IPS DF 6.9 (cell line): ENCODE results near the gene TMCC1.
"Not testable (repeated sequence)": the region's sequence is repeated elsewhere in the genome, so short reads cannot be mapped to it uniquely, and the experiment has no call there.

Experiments
- DNase-seq: peaks from one replicate; pipeline ENCODE4 v3.0.0-alpha.2; 2013; ENCODE audit warnings: low read depth, low spot score
- H3K27ac ChIP-seq: one replicate; pipeline ENCODE4 v1.5.1; 2013; ENCODE audit warnings: low read length, control low read depth
- H3K27me3 ChIP-seq: 2 replicates; pipeline ENCODE4 v1.6.1; 2013; ENCODE audit warnings: mild to moderate bottlenecking, low read length; ENCODE audit not compliant: control insufficient read depth, insufficient read depth
- H3K36me3 ChIP-seq: 2 replicates; pipeline ENCODE4 v1.6.1; 2013; ENCODE audit warnings: low read length; ENCODE audit not compliant: control insufficient read depth, insufficient read depth
- H3K4me1 ChIP-seq: 2 replicates; pipeline ENCODE4 v1.6.1; 2013; ENCODE audit warnings: low read length; ENCODE audit not compliant: control insufficient read depth, insufficient read depth
- H3K4me3 ChIP-seq: 2 replicates; pipeline ENCODE4 v1.5.1; 2013; ENCODE audit warnings: mild to moderate bottlenecking, low read length
- H3K9me3 ChIP-seq: 2 replicates; pipeline ENCODE4 v1.6.1; 2013; ENCODE audit warnings: low read length, inconsistent platforms; ENCODE audit not compliant: control insufficient read depth, insufficient read depth
- WGBS: extraction: QIAGEN DNeasy Blood & Tissue Kit; methylation state at CpG from one replicate; pipeline ENCODE4 v1.1.7; 2013; ENCODE audit warnings: mixed read lengths, missing lambda C conversion rate; ENCODE audit not compliant: insufficient read length, insufficient coverage; 5-methylcytosine and 5-hydroxymethylcytosine counted together

The TMCC1 gene

GRCh38 chr3:129892857-129893580, 492 bp downstream of the TMCC1 start:
- Histone ChIP-seq H3K9me3 (no peaks in the 10 kb centered on the region), H3K36me3 (no peaks in the 10 kb centered on the region), H3K27ac (no peak overlapping the region), H3K4me3 (peak overlapping the region; percentile 94), H3K27me3 (no peaks in the 10 kb centered on the region), H3K4me1 (no peaks in the 10 kb centered on the region)
- no CpG with 5 or more reads among the region's 62 CpGs for WGBS
- no peak for DNase-seq

- no peaks in the 10 kb centered on the region for H3K36me3 ChIP-seq
- no peak for DNase-seq
- no peaks in the 10 kb centered on the region for H3K27me3 ChIP-seq
- no peaks in the 10 kb centered on the region for H3K9me3 ChIP-seq
- H3K4me1 ChIP-seq, result no peaks in the 10 kb centered on the region
- no peak overlapping the region for H3K27ac ChIP-seq
- peak overlapping the region; percentile 94; the same call in 1 of the 2 replicates for H3K4me3 ChIP-seq
- WGBS, result no CpG with 5 or more reads among the region's 13 CpGs
Observed at GRCh38 chr3:129892486-129892856, 1.0 kb downstream of the TMCC1 start.

GRCh38 chr3:129890891-129891290, 2.6 kb downstream of the TMCC1 start:
- Histone ChIP-seq H3K4me1 (no peaks in the 10 kb centered on the region), H3K36me3 (no peaks in the 10 kb centered on the region), H3K9me3 (no peaks in the 10 kb centered on the region), H3K27me3 (no peaks in the 10 kb centered on the region), H3K27ac (no peak overlapping the region), H3K4me3 (no peak overlapping the region)
- whole genome bisulfite sequencing, result no CpG with 5 or more reads among the region's 2 CpGs
- DNase-seq, result no peak

- Histone ChIP-seq H3K4me1 (no peaks in the 10 kb centered on the region), H3K4me3 (no peak overlapping the region), H3K36me3 (no peaks in the 10 kb centered on the region), H3K27me3 (no peaks in the 10 kb centered on the region), H3K27ac (no peak overlapping the region), H3K9me3 (no peaks in the 10 kb centered on the region)
- WGBS, result no CpG with 5 or more reads among the region's 2 CpGs
- no peak for DNase-seq
Observed at GRCh38 chr3:129890125-129890524, 3.4 kb downstream of the TMCC1 start.

GRCh38 chr3:129888771-129889170, 4.7 kb downstream of the TMCC1 start:
- Histone ChIP-seq H3K36me3 (no peaks in the 10 kb centered on the region), H3K27ac (no peak overlapping the region), H3K4me3 (no peak overlapping the region), H3K9me3 (no peaks in the 10 kb centered on the region), H3K4me1 (no peaks in the 10 kb centered on the region), H3K27me3 (no peaks in the 10 kb centered on the region)
- no peak for DNase-seq
- WGBS, result no CpG with 5 or more reads among the region's 5 CpGs

DNA sequence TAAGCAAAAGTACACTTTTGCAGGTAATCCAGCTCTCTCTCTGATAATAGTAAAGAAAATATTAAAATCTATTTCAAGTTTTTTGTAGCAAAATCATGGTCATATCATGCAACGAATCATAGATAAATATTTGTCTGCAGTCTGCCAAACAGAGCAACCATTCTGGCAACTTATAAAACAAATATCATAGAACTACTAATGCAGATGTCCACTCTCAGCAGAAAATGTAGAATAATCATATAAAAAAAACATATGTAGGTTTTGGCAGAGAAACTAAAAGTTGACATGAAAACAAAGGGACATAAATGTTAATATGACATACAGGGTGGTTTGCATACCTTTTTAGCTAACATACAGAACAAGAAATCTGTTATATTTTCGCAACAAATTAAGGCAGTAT, 12.2 kb downstream of the TMCC1 start:
- Histone ChIP-seq H3K4me3 (no peak overlapping the region), H3K4me1 (no peaks in the 10 kb centered on the region), H3K9me3 (no peaks in the 10 kb centered on the region), H3K27ac (no peak overlapping the region), H3K36me3 (no peaks in the 10 kb centered on the region), H3K27me3 (no peaks in the 10 kb centered on the region)
- WGBS, result no CpG with 5 or more reads among the region's 2 CpGs
- DNase-seq, result no peak

DNA sequence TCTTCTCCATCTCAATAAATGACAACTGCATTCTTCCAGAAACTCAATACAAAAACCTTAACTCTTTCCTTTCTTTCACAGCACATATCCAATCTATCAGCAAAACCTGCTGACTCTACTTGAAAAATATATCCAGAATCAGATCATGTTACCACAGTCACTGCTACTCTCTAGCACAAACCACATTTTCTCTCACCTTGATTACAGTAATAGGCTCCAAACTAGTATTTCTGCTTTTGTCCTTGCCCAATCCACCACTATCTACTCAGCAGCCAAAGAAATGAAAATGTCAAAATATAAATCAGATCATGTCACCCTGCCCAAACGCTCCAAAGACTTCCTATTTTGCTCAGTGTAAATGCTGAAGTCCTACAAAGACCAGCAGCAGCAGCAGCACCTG, 15.2 kb downstream of the TMCC1 start:
- H3K4me1 ChIP-seq, result no peaks in the 10 kb centered on the region
- H3K27ac ChIP-seq, result no peak overlapping the region
- no peak for DNase-seq
- H3K4me3 ChIP-seq, result no peak overlapping the region
- no peaks in the 10 kb centered on the region for H3K36me3 ChIP-seq
- no peaks in the 10 kb centered on the region for H3K9me3 ChIP-seq
- WGBS, result no CpG with 5 or more reads among the region's 1 CpG
- no peaks in the 10 kb centered on the region for H3K27me3 ChIP-seq

- DNase-seq, H3K27me3 ChIP-seq, H3K4me1 ChIP-seq, H3K27ac ChIP-seq, H3K4me3 ChIP-seq, H3K36me3 ChIP-seq, H3K9me3 ChIP-seq: not testable (repeated sequence)
- no CpG with 5 or more reads among the region's 2 CpGs for WGBS
Observed at GRCh38 chr3:129874479-129874878, 19.0 kb downstream of the TMCC1 start.

GRCh38 chr3:129868912-129869311, 24.6 kb downstream of the TMCC1 start:
- no peak overlapping the region for H3K27ac ChIP-seq
- no peak overlapping the region for H3K4me3 ChIP-seq
- no peak for DNase-seq
- peaks cover 2% of the 10 kb centered on the region; the same call in 1 of the 2 replicates for H3K4me1 ChIP-seq
- no peaks in the 10 kb centered on the region for H3K27me3 ChIP-seq
- no CpG with 5 or more reads among the region's 2 CpGs for WGBS
- H3K36me3 ChIP-seq, result no peaks in the 10 kb centered on the region
- no peaks in the 10 kb centered on the region for H3K9me3 ChIP-seq

DNA sequence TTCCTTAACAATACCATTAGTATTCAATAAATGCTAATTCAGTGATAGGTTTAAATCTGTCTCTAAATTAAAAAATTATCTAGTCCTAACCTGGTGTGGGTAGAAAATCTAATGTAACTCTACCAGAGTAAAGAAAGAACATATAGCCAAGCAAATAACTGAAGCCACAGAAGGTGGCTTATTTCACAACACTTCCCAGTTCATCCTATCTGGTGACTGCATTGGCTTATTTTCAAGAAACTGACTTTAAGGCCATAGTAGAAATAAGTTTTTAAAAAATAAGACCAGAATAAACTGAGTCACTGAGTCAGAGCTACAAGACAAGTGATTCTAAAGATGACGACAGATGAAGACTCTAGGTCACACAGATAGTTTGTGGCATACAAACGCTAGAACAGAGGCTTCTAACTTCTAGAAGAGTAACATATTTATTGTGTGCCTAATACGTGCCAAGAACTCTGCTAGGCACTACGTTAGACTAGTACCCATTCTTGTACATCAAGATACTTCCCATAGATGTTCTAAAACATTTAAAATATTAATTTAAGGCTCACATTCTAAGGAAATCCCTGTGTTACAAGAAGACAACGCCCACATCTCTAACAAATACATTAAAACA, 25.9 kb downstream of the TMCC1 start:
- H3K4me3 ChIP-seq, result no peak overlapping the region
- H3K36me3 ChIP-seq, result no peaks in the 10 kb centered on the region
- peaks cover 2% of the 10 kb centered on the region; the same call in 1 of the 2 replicates for H3K4me1 ChIP-seq
- H3K27ac ChIP-seq, result no peak overlapping the region
- no peaks in the 10 kb centered on the region for H3K9me3 ChIP-seq
- no peaks in the 10 kb centered on the region for H3K27me3 ChIP-seq
- DNase-seq, result no peak
- WGBS, result no CpG with 5 or more reads among the region's 5 CpGs

DNA sequence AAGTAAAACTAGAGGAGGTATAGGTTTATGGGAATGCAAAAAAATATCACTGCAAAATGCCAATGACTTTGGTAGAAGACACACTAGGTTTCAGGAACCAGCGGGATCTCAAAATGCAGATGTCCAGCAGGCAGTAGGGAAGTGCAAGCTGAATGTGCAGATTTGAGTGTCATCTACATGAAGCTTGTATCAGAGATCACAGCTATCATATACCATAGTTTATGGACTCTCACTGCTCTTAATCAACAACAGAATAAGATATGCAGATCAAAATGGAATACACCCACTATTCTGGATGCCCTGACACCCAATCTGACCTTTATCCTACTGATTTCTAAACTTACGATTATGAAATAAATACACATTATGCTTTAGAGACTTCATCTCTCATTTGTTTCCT, 27.7 kb downstream of the TMCC1 start:
- Histone ChIP-seq H3K4me1 (peaks cover 2% of the 10 kb centered on the region; the same call in 1 of the 2 replicates), H3K9me3 (no peaks in the 10 kb centered on the region), H3K36me3 (no peaks in the 10 kb centered on the region), H3K27me3 (no peaks in the 10 kb centered on the region), H3K4me3 (no peak overlapping the region), H3K27ac (no peak overlapping the region)
- no CpG with 5 or more reads among the region's 2 CpGs for WGBS
- DNase-seq, result no peak
